HEK293 (cell line): ENCODE measurements around the gene CNEP1R1.

ENCODE experiments used
- CTCF ChIA-PET: fragments of 350-600 bp; formaldehyde crosslinking; extraction: SDS; loops from one replicate; lab custom pipeline; 2021; ENCODE audit warnings: antibody characterized with exemption; lab: Yijun Ruan, JAX
- POLR2A ChIA-PET: fragments of 300-600 bp; formaldehyde crosslinking; extraction: SDS; loops from one replicate; lab custom pipeline; 2020; ENCODE audit warnings: antibody characterized with exemption, inconsistent platforms; lab: Yijun Ruan, JAX
- H3K27ac ChIP-seq: fragments of 200-500 bp; sonication (Bioruptor generic); 2 replicates; pipeline ENCODE4 v1.5.1; 2014; ENCODE audit warnings: low read depth, low read length, control low read depth, inconsistent platforms; ENCODE audit errors: extremely low read depth
- H3K36me3 ChIP-seq, 2 experiments: fragments of 200-500 bp in 1 of 2; sonication (Bioruptor generic) in 1 of 2; 1 replicate in 1 of 2; 2 replicates in 1 of 2; pipeline ENCODE4 v1.5.1; 2014 to 2017; ENCODE audit warnings: inconsistent platforms in 2 of 2, low read length in 2 of 2; ENCODE audit not compliant: control insufficient read depth in 2 of 2, insufficient read depth in 1 of 2
- H3K4me1 ChIP-seq: fragments of 200-500 bp; sonication (Bioruptor generic); 2 replicates; pipeline ENCODE4 v1.5.1; 2014; ENCODE audit warnings: mild to moderate bottlenecking, low read length, inconsistent platforms; ENCODE audit not compliant: control insufficient read depth, insufficient read depth
- H3K4me3 ChIP-seq: 2 replicates; pipeline ENCODE4 v1.5.1; 2011; ENCODE audit warnings: low read depth, mild to moderate bottlenecking, control low read depth, low read length, moderate library complexity
- H3K9me3 ChIP-seq: fragments of 200-500 bp; sonication (Bioruptor generic); 2 replicates; pipeline ENCODE4 v1.5.1; 2014; ENCODE audit warnings: low read depth, low read length, inconsistent platforms; ENCODE audit not compliant: control insufficient read depth, insufficient read depth
- HOXC10 ChIP-seq: sonication (generic); formaldehyde crosslinking; IDR thresholded peaks from 2 replicates; pipeline ENCODE4 v1.8.1; 2023; ENCODE audit warnings: mild to moderate bottlenecking, missing genetic modification reagents
- KLF10 ChIP-seq: fragments of 450-650 bp; IDR thresholded peaks from 2 replicates; pipeline ENCODE4 v1.5.1; 2018; ENCODE audit warnings: missing biosample characterization, mild to moderate bottlenecking, missing genetic modification characterization
- KLF16 ChIP-seq: fragments of 450-650 bp; formaldehyde crosslinking; IDR thresholded peaks from 2 replicates; pipeline ENCODE4 v1.5.1; 2017; ENCODE audit warnings: missing biosample characterization, missing genetic modification characterization
- MEIS1 ChIP-seq: sonication (generic); formaldehyde crosslinking; IDR thresholded peaks from 2 replicates; pipeline ENCODE4 v1.8.1; 2022; ENCODE audit warnings: missing genetic modification reagents, mild to moderate bottlenecking, borderline replicate concordance
- PRDM2 ChIP-seq: fragments of 450-650 bp; formaldehyde crosslinking; IDR thresholded peaks from 2 replicates; pipeline ENCODE4 v1.5.1; 2016; ENCODE audit warnings: missing biosample characterization, missing genetic modification characterization, borderline replicate concordance
- TRIM28 ChIP-seq: IDR thresholded peaks from 2 replicates; pipeline ENCODE4 v1.6.1; 2011; ENCODE audit warnings: low read length, control low read depth, borderline replicate concordance
- ZBTB21 ChIP-seq: fragments of 450-650 bp; formaldehyde crosslinking; IDR thresholded peaks from 2 replicates; pipeline ENCODE4 v1.5.1; 2017; ENCODE audit warnings: missing biosample characterization, missing genetic modification characterization
- ZNF155 ChIP-seq: fragments of 450-650 bp; formaldehyde crosslinking; IDR thresholded peaks from 2 replicates; pipeline ENCODE4 v1.5.1; 2016; ENCODE audit warnings: missing biosample characterization, missing genetic modification characterization
- ZNF175 ChIP-seq: fragments of 450-650 bp; formaldehyde crosslinking; IDR thresholded peaks from 2 replicates; pipeline ENCODE4 v1.5.1; 2016; ENCODE audit warnings: missing biosample characterization, missing genetic modification characterization
- ZNF23 ChIP-seq: fragments of 450-650 bp; formaldehyde crosslinking; IDR thresholded peaks from 2 replicates; pipeline ENCODE4 v1.5.1; 2016; ENCODE audit warnings: missing biosample characterization, missing genetic modification characterization, borderline replicate concordance
- ZNF335 ChIP-seq: fragments of 450-650 bp; formaldehyde crosslinking; conservative IDR thresholded peaks from 2 replicates; pipeline ENCODE4 v1.5.1; 2016; ENCODE audit warnings: missing biosample characterization, missing genetic modification characterization
- ZNF433 ChIP-seq: fragments of 450-650 bp; formaldehyde crosslinking; IDR thresholded peaks from 2 replicates; pipeline ENCODE4 v1.5.1; 2016; ENCODE audit warnings: missing biosample characterization, missing genetic modification characterization, low read depth
- ZNF518A ChIP-seq: fragments of 450-650 bp; formaldehyde crosslinking; conservative IDR thresholded peaks from 2 replicates; pipeline ENCODE4 v1.5.1; 2016; ENCODE audit warnings: low read depth, missing biosample characterization, missing genetic modification characterization
- ZNF544 ChIP-seq: fragments of 450-650 bp; formaldehyde crosslinking; IDR thresholded peaks from 2 replicates; pipeline ENCODE4 v1.5.0; 2017; ENCODE audit warnings: missing biosample characterization, missing genetic modification characterization
- ZNF558 ChIP-seq: fragments of 450-650 bp; formaldehyde crosslinking; IDR thresholded peaks from 2 replicates; pipeline ENCODE4 v1.5.1; 2016; ENCODE audit warnings: missing biosample characterization, missing genetic modification characterization
- ZNF660 ChIP-seq: fragments of 450-650 bp; IDR thresholded peaks from 2 replicates; pipeline ENCODE4 v1.5.1; 2018; ENCODE audit warnings: missing biosample characterization, mild to moderate bottlenecking, missing genetic modification characterization
- ZNF670 ChIP-seq: fragments of 450-650 bp; formaldehyde crosslinking; IDR thresholded peaks from 2 replicates; pipeline ENCODE4 v1.5.1; 2016; ENCODE audit warnings: missing biosample characterization, missing genetic modification characterization, low read depth
- ZNF701 ChIP-seq: fragments of 450-650 bp; formaldehyde crosslinking; IDR thresholded peaks from 2 replicates; pipeline ENCODE4 v1.5.1; 2016; ENCODE audit warnings: missing biosample characterization, missing genetic modification characterization
- ZNF707 ChIP-seq: fragments of 450-650 bp; formaldehyde crosslinking; IDR thresholded peaks from 2 replicates; pipeline ENCODE4 v1.5.1; 2016; ENCODE audit warnings: missing biosample characterization, missing genetic modification characterization
- ZNF768 ChIP-seq: fragments of 450-650 bp; formaldehyde crosslinking; IDR thresholded peaks from 2 replicates; pipeline ENCODE4 v1.5.1; 2018; ENCODE audit warnings: missing biosample characterization, mild to moderate bottlenecking, missing genetic modification characterization
- ZNF792 ChIP-seq: fragments of 450-650 bp; formaldehyde crosslinking; IDR thresholded peaks from 2 replicates; pipeline ENCODE4 v1.5.1; 2016; ENCODE audit warnings: missing biosample characterization, missing genetic modification characterization
- TF ChIP-seq, protein P1 (sequence below): fragments of 450-650 bp; formaldehyde crosslinking; IDR thresholded peaks from 2 replicates; pipeline ENCODE4 v1.5.1; 2016; ENCODE audit warnings: missing biosample characterization, missing genetic modification characterization
- TF ChIP-seq, protein P2 (sequence below): fragments of 450-650 bp; formaldehyde crosslinking; IDR thresholded peaks from 2 replicates; pipeline ENCODE4 v1.5.1; 2016; ENCODE audit warnings: missing biosample characterization, missing genetic modification characterization

The CNEP1R1 gene, protein sequence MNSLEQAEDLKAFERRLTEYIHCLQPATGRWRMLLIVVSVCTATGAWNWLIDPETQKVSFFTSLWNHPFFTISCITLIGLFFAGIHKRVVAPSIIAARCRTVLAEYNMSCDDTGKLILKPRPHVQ

DNA sequence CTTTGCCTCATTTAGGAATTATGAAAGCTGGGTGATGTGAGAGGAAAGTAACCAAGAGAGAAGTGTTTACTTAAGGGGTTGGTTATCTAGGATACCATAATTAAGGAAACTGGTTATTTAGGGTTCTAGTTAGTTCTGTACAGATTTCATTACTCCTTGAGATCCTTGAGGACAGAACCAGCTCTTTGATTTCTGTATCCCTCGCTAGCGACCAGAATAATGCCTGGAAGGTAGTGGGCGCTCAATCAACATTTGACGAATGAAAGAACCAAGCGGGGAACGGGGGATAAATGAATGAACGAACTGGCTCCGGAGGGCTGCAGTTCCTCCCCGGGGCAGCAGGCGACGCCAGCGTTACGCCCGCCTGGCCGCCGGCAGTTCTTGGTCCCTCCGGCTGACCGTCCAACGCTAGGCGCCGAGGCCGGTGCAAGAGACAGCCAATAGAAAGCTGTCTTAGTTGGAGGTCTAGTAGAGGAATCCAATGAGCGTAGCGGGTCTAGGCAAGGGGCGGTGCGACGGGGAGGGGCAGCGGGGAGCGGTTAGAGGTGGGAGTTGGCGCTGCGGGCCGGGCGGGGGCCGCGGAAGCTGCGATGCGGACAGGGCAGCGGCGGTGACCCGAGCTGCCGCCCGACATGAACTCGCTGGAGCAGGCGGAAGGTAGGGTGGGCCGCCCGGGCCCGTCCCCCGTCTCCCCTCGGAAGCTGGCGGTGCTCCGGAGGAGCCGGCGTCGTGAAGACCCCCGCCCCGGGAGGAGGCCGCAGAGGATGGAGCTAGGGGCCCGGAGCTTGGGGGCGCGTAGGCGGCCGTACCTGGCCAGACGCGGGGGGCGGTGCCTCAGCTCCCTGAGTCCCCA lies at the start of gene CNEP1R1:
CNEP1R1 (plus strand) TSS at position 542 of the 853 bp plus-strand sequence; CDS start at position 633, 91 bp downstream.
- H3K4me3 ChIP-seq, result peak within 1 kb of the TSS; percentile 84
- peaks cover 4% of the 10 kb centered on the region; the same call in 1 of the 2 replicates for H3K4me1 ChIP-seq
- POLR2A ChIA-PET, result interaction anchor here (0.6 to 2.1 kb wide), 9 partner anchors 25 to 720 kb away, joined by 3 to 14 read pairs (median 4); partner anchors contain the start of gene HEATR3
- peak within 1 kb of the TSS; percentile 54; the same call in 1 of the 2 replicates for H3K27ac ChIP-seq
- CTCF ChIA-PET, result interaction anchor here (0.6 to 3.4 kb wide), 53 partner anchors 9 to 753 kb away, joined by 3 to 44 read pairs (median 4); partner anchors contain the start of gene HEATR3
- H3K9me3 ChIP-seq, result no peaks in the 10 kb centered on the region
- H3K36me3 ChIP-seq, result peaks cover 1 to 14% of the 10 kb centered on the region in 2 experiments; a peak in 2 of 3 replicates
- TF ChIP-seq ZNF335 (tag by site-specific recombination) (peak; percentile 88), ZNF701 (tag by site-specific recombination) (no peak), ZBTB21 (tag by site-specific recombination) (no peak), ZNF155 (tag by site-specific recombination) (no peak), ZNF660 (tag by site-specific recombination) (peak; percentile 61; the same call in 1 of the 2 replicates), ZNF518A (tag by site-specific recombination) (0 out of 2 replicates have a peak, but pooled peaks have one; percentile 18), ZNF433 (no peak), ZNF175 (tag by site-specific recombination) (no peak), ZNF707 (tag by site-specific recombination) (no peak), ZNF792 (no peak), PRDM2 (no peak), ZNF558 (tag by site-specific recombination) (no peak), TRIM28 (0 out of 2 replicates have a peak, but pooled peaks have one; percentile 41), MEIS1 (CRISPR knock-in tag) (no peak), ZNF768 (tag by site-specific recombination) (no peak), HOXC10 (CRISPR knock-in tag) (no peak), KLF16 (peak; percentile 89), ZNF670 (tag by site-specific recombination) (no peak), KLF10 (peak; percentile 35; the same call in 1 of the 2 replicates), ZNF544 (tag by site-specific recombination) (no peak), ZNF23 (tag by site-specific recombination) (no peak)
- TF ChIP-seq, protein P1, sequence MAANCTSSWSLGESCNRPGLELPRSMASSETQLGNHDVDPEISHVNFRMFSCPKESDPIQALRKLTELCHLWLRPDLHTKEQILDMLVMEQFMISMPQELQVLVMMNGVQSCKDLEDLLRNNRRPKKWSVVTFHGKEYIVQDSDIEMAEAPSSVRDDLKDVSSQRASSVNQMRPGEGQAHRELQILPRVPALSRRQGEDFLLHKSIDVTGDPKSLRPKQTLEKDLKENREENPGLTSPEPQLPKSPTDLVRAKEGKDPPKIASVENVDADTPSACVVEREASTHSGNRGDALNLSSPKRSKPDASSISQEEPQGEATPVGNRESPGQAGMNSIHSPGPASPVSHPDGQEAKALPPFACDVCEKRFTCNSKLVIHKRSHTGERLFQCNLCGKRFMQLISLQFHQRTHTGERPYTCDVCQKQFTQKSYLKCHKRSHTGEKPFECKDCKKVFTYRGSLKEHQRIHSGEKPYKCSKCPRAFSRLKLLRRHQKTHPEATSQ (tag by site-specific recombination), result no peak
- TF ChIP-seq, protein P2, sequence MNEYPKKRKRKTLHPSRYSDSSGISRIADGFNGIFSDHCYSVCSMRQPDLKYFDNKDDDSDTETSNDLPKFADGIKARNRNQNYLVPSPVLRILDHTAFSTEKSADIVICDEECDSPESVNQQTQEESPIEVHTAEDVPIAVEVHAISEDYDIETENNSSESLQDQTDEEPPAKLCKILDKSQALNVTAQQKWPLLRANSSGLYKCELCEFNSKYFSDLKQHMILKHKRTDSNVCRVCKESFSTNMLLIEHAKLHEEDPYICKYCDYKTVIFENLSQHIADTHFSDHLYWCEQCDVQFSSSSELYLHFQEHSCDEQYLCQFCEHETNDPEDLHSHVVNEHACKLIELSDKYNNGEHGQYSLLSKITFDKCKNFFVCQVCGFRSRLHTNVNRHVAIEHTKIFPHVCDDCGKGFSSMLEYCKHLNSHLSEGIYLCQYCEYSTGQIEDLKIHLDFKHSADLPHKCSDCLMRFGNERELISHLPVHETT (tag by site-specific recombination), result no peak
